Stomach (tissue), 4 donors: ENCODE results near the gene GAST.

Experiments used
- CTCF ChIP-seq, 7 experiments: fragments of 450-650 bp in 4 of 7; fragments of 200-600 bp in 3 of 7; sonication (generic) in 3 of 7; IDR thresholded peaks; one replicate each; pipeline ENCODE4 v1.5.1; 2016 to 2019; ENCODE audit warnings: antibody characterized with exemption in 7 of 7, control low read depth in 2 of 7, mild to moderate bottlenecking in 1 of 7
- POLR2A ChIP-seq, 4 donors: fragments of 450-650 bp; IDR thresholded peaks; one replicate each; pipeline ENCODE4 v1.6.1; 2016; ENCODE audit warnings: antibody characterized with exemption in 4 of 4, control low read depth in 2 of 4, mild to moderate bottlenecking in 1 of 4, moderate library complexity in 1 of 4

GRCh38 chr17:41738801-41739112 lies 26.6 kb downstream of the GAST start:
- TF ChIP-seq POLR2A (IDR thresholded peaks at IDR 0.05) (no peak), CTCF (IDR thresholded peaks at IDR 0.05) (no peak)
